Panc1 (cell line): ENCODE measurements around the gene NSMF.

Experiments used
- CTCF ChIP-seq: fragments of 450-650 bp; IDR thresholded peaks from 2 replicates; pipeline ENCODE4 v1.5.1; 2017; ENCODE audit warnings: mild to moderate bottlenecking
- POLR2AphosphoS5 ChIP-seq: IDR thresholded peaks from 2 replicates; pipeline ENCODE4 v1.6.1; 2012; ENCODE audit warnings: mild to moderate bottlenecking, low read depth, low read length, moderate library complexity
- REST ChIP-seq, 2 experiments: IDR thresholded peaks; 2 replicates each; pipeline ENCODE4 v1.6.1; 2011 to 2012; ENCODE audit warnings: low read depth in 2 of 2, control low read depth in 1 of 2, low read length in 1 of 2, mild to moderate bottlenecking in 1 of 2, moderate library complexity in 1 of 2; ENCODE audit not compliant: insufficient read depth in 1 of 2
- SIN3A ChIP-seq: IDR thresholded peaks from 2 replicates; pipeline ENCODE4 v1.6.1; 2012; ENCODE audit warnings: low read depth, mild to moderate bottlenecking, low read length, moderate library complexity, borderline replicate concordance; ENCODE audit not compliant: insufficient read depth
- TCF7L2 ChIP-seq: IDR thresholded peaks from 2 replicates; pipeline ENCODE4 v1.6.1; 2011; ENCODE audit warnings: mild to moderate bottlenecking, low read depth, low read length, inconsistent platforms

GRCh38 chr9:137497921-137498719 is 39.0 kb upstream of the NSMF start:
- TF ChIP-seq CTCF (no peak), SIN3A (no peak), TCF7L2 (no peak), POLR2AphosphoS5 (no peak), REST (IDR thresholded peaks at IDR 0.05; ENCODE audit: insufficient read depth in 1 of 2, low read depth in 2 of 2, low read length in 1 of 2) (no peak)
